Neural crest cell (in vitro differentiated cells): ENCODE measurements around the gene XYLT2. TPM values are rescaled to one million over a fixed set of nuclear protein-coding genes. Genes with fewer than 3 reads are reported as not detected.

Experiments used
- DNase-seq: peaks from one replicate; pipeline ENCODE4 v3.0.0; 2021; ENCODE audit warnings: low read depth, mixed read lengths, low spot score
- H3K27ac Mint-ChIP-seq: one replicate; pipeline ENCODE4 v1.8.0; 2021; ENCODE audit warnings: mild to moderate bottlenecking, mixed read lengths; ENCODE audit not compliant: unreplicated experiment
- H3K27me3 Mint-ChIP-seq: 2 replicates; pipeline ENCODE4 v1.8.0; 2021; ENCODE audit warnings: low read depth, mild to moderate bottlenecking, mixed read lengths
- H3K36me3 Mint-ChIP-seq: 2 replicates; pipeline ENCODE4 v1.8.0; 2021; ENCODE audit warnings: low read depth, mild to moderate bottlenecking, mixed read lengths
- H3K4me1 Mint-ChIP-seq: 2 replicates; pipeline ENCODE4 v1.8.0; 2021; ENCODE audit warnings: mixed read lengths
- H3K4me3 Mint-ChIP-seq: one replicate; pipeline ENCODE4 v1.8.0; 2021; ENCODE audit warnings: mild to moderate bottlenecking, mixed read lengths
- H3K9me3 Mint-ChIP-seq: 2 replicates; pipeline ENCODE4 v1.8.0; 2021; ENCODE audit warnings: mixed read lengths
- CTCF ChIP-seq: fragments of 200-600 bp; sonication (generic); conservative IDR thresholded peaks from 2 replicates; pipeline ENCODE4 v1.5.0; 2021; ENCODE audit warnings: antibody characterized with exemption, mild to moderate bottlenecking
- total RNA-seq: library from RNA; stranded (reverse); gene quantifications from 2 replicates; pipeline ENCODE4 v1.2.1, GENCODE V29; 2021

XYLT2 gene
- total RNA-seq, 1 donor from 2014 or later = 23.4 TPM

GRCh38 chr17:50319306-50320004, 26.5 kb upstream of the XYLT2 start:
- H3K9me3 Mint-ChIP-seq = no peaks in the 10 kb centered on the region

GRCh38 chr17:50322271-50322670, 23.7 kb upstream of the XYLT2 start:
- no peak overlapping the region for H3K4me3 Mint-ChIP-seq
- H3K36me3 Mint-ChIP-seq = no peaks in the 10 kb centered on the region
- H3K27ac Mint-ChIP-seq = no peak overlapping the region
- H3K4me1 Mint-ChIP-seq = no peaks in the 10 kb centered on the region
- no peaks in the 10 kb centered on the region for H3K9me3 Mint-ChIP-seq
- H3K27me3 Mint-ChIP-seq = no peaks in the 10 kb centered on the region
- DNase-seq = no peak
- TF ChIP-seq CTCF = no peak

More at GRCh38 chr17:50319306-50320004, 26.5 kb upstream of the XYLT2 start:
- H3K36me3 Mint-ChIP-seq = no peaks in the 10 kb centered on the region
- TF ChIP-seq CTCF = no peak
- H3K27ac Mint-ChIP-seq = no peak overlapping the region
- no peaks in the 10 kb centered on the region for H3K4me1 Mint-ChIP-seq
- no peaks in the 10 kb centered on the region for H3K27me3 Mint-ChIP-seq
- H3K4me3 Mint-ChIP-seq = no peak overlapping the region
- DNase-seq = no peak

GRCh38 chr17:50323060-50323459, 22.9 kb upstream of the XYLT2 start:
- H3K36me3 Mint-ChIP-seq = no peaks in the 10 kb centered on the region
- no peaks in the 10 kb centered on the region for H3K4me1 Mint-ChIP-seq
- H3K27ac Mint-ChIP-seq = no peak overlapping the region
- no peak for DNase-seq
- H3K27me3 Mint-ChIP-seq = no peaks in the 10 kb centered on the region
- H3K9me3 Mint-ChIP-seq = no peaks in the 10 kb centered on the region
- no peak overlapping the region for H3K4me3 Mint-ChIP-seq
- TF ChIP-seq CTCF = no peak

- no peaks in the 10 kb centered on the region for H3K27me3 Mint-ChIP-seq
- H3K36me3 Mint-ChIP-seq = no peaks in the 10 kb centered on the region
- no peak for TF ChIP-seq CTCF
- DNase-seq = no peak
- H3K4me1 Mint-ChIP-seq = no peaks in the 10 kb centered on the region
- H3K9me3 Mint-ChIP-seq = no peaks in the 10 kb centered on the region
- H3K27ac Mint-ChIP-seq = no peak overlapping the region
- no peak overlapping the region for H3K4me3 Mint-ChIP-seq
Observed at GRCh38 chr17:50325906-50326305, 20.0 kb upstream of the XYLT2 start.

- H3K9me3 Mint-ChIP-seq = no peaks in the 10 kb centered on the region
- no peak overlapping the region for H3K27ac Mint-ChIP-seq
- H3K4me1 Mint-ChIP-seq = no peaks in the 10 kb centered on the region
- H3K36me3 Mint-ChIP-seq = no peaks in the 10 kb centered on the region
- no peak for TF ChIP-seq CTCF
- no peak overlapping the region for H3K4me3 Mint-ChIP-seq
- DNase-seq = no peak
- H3K27me3 Mint-ChIP-seq = no peaks in the 10 kb centered on the region
Observed at GRCh38 chr17:50326831-50327364, 19.0 kb upstream of the XYLT2 start.
